ENCODE data around the gene NDOR1. TPM values are rescaled to one million over a fixed set of nuclear protein-coding genes. Genes with fewer than 3 reads are reported as not detected.
"Not testable (repeated sequence)": the region's sequence is repeated elsewhere in the genome, so short reads cannot be mapped to it uniquely, and the experiment has no call there.

NDOR1 gene
- total RNA-seq, 4 donors from 2014 or later, result 5.3 to 11.2 (median 7.7) TPM

- peaks cover 39 to 86% (median 41%) of the 10 kb centered on the region in 3 donors for H3K4me1 ChIP-seq
- H3K36me3 ChIP-seq, result peaks cover 6 to 21% (median 21%) of the 10 kb centered on the region in 3 donors
- no peaks in the 10 kb centered on the region for H3K9me3 ChIP-seq
- H3K27me3 ChIP-seq, result no peaks in the 10 kb centered on the region
- WGBS, 2 donors, result no CpG with 5 or more reads among the region's 83 CpGs
- peak overlapping the region; percentile 94 to 100 (median 98) for H3K27ac ChIP-seq
- H3K4me3 ChIP-seq, result peak overlapping the region; percentile 74 to 97 (median 88)
- no peak for DNase-seq
- intact Hi-C loops (cut with DNase I), result no loop called here
- TF ChIP-seq POLR2A (IDR thresholded peaks at IDR 0.05), result no peak
- no peak for TF ChIP-seq CTCF (IDR thresholded peaks at IDR 0.05)
Measured at GRCh38 chr9:137241490-137242268, 36.2 kb downstream of the NDOR1 start.

- TF ChIP-seq CTCF (IDR thresholded peaks at IDR 0.05) (no peak), POLR2A (IDR thresholded peaks at IDR 0.05) (no peak)
- no peaks in the 10 kb centered on the region for H3K9me3 ChIP-seq
- 40 to 49% methylated on average over 14 to 15 of the region's 36 CpGs for WGBS, 2 donors
- no peaks in the 10 kb centered on the region for H3K27me3 ChIP-seq
- no peak for DNase-seq
- H3K27ac ChIP-seq, result peak overlapping the region; percentile 94 to 100 (median 98)
- peak overlapping the region; percentile 74 to 97 (median 88) for H3K4me3 ChIP-seq
- peaks cover 6 to 21% (median 21%) of the 10 kb centered on the region in 3 donors for H3K36me3 ChIP-seq
- intact Hi-C loops (cut with DNase I), result no loop called here
- H3K4me1 ChIP-seq, result peaks cover 34 to 77% (median 37%) of the 10 kb centered on the region in 3 donors
Measured at GRCh38 chr9:137242269-137243203, 37.0 kb downstream of the NDOR1 start.

- WGBS, 2 donors, result 77% methylated on average over 6 of the region's 18 CpGs; no CpG with 5 or more reads in 1 of the 2 donors
- intact Hi-C loops (cut with DNase I); DNase-seq; H3K27me3 ChIP-seq; H3K27ac ChIP-seq; H3K9me3 ChIP-seq: not testable (repeated sequence)
- peak overlapping the region in 2 of 4 donors; percentile 86 to 97 for H3K4me3 ChIP-seq
- H3K4me1 ChIP-seq, result peaks cover 34 to 70% (median 37%) of the 10 kb centered on the region in 3 donors
- H3K36me3 ChIP-seq, result peaks cover 6 to 21% (median 21%) of the 10 kb centered on the region in 3 donors
Measured at GRCh38 chr9:137243266-137243625, 37.7 kb downstream of the NDOR1 start.

GRCh38 chr9:137243626-137244485 is 38.4 kb downstream of the NDOR1 start:
- H3K4me3 ChIP-seq, result no peak overlapping the region
- H3K27ac ChIP-seq, result peak overlapping the region in 2 of 4 donors; percentile 4 to 12
- no peak for DNase-seq
- intact Hi-C loops (cut with DNase I), result no loop called here
- no peaks in the 10 kb centered on the region for H3K9me3 ChIP-seq
- WGBS, 2 donors, result 56 to 83% methylated on average over 1 to 7 of the region's 15 CpGs
- no peak for TF ChIP-seq POLR2A (IDR thresholded peaks at IDR 0.05)
- no peak for TF ChIP-seq CTCF (IDR thresholded peaks at IDR 0.05)
- H3K4me1 ChIP-seq, result peaks cover 30 to 64% (median 37%) of the 10 kb centered on the region in 3 donors
- peaks cover 6 to 21% (median 21%) of the 10 kb centered on the region in 3 donors for H3K36me3 ChIP-seq
- H3K27me3 ChIP-seq, result no peaks in the 10 kb centered on the region
